SU-DHL-6 (cell line): Measurements from ENCODE around the gene ISM1.

Experiments used
- H2AFZ ChIP-seq: fragments of 200-600 bp; sonication (generic); 2 replicates; pipeline ENCODE4 v1.6.1; 2014; ENCODE audit warnings: low read depth, mild to moderate bottlenecking, moderate library complexity, mixed read lengths, antibody characterized with exemption, low read length; ENCODE audit not compliant: severe bottlenecking
- H3F3A ChIP-seq: fragments of 200-600 bp; shearing (Covaris generic); 2 replicates; pipeline ENCODE4 v1.6.0; 2016; ENCODE audit warnings: antibody characterized with exemption, mild to moderate bottlenecking; ENCODE audit not compliant: insufficient read depth
- H3K27ac ChIP-seq: fragments of 200-600 bp; sonication (generic); 2 replicates; pipeline ENCODE4 v1.5.1; 2016; ENCODE audit warnings: low read depth, mild to moderate bottlenecking, low read length, moderate library complexity, mixed read lengths
- H3K27me3 ChIP-seq: fragments of 200-600 bp; sonication (generic), shearing (Covaris generic); 2 replicates; pipeline ENCODE4 v1.6.0; 2014; ENCODE audit warnings: mild to moderate bottlenecking, low read length
- H3K36me3 ChIP-seq: fragments of 200-600 bp; sonication (generic); 2 replicates; pipeline ENCODE4 v1.6.1; 2014; ENCODE audit warnings: mild to moderate bottlenecking, low read length, mixed read lengths
- H3K4me2 ChIP-seq: fragments of 300-600, 200-600 bp; shearing (Covaris generic), sonication (generic); 2 replicates; pipeline ENCODE4 v1.6.0; 2014; ENCODE audit warnings: low read length, low read depth, mild to moderate bottlenecking; ENCODE audit not compliant: poor library complexity, severe bottlenecking
- H3K4me3 ChIP-seq: fragments of 200-600 bp; sonication (generic); 2 replicates; pipeline ENCODE4 v1.5.1; 2014; ENCODE audit warnings: antibody characterized with exemption, low read length, mild to moderate bottlenecking, mixed read lengths; ENCODE audit not compliant: insufficient read depth, poor library complexity, severe bottlenecking
- H3K79me2 ChIP-seq: fragments of 200-600 bp; sonication (generic); 2 replicates; pipeline ENCODE4 v1.6.1; 2014; ENCODE audit warnings: mild to moderate bottlenecking, low read length, moderate library complexity; ENCODE audit not compliant: insufficient read depth
- H3K9ac ChIP-seq: fragments of 200-600 bp; sonication (generic); 2 replicates; pipeline ENCODE4 v1.7.0; 2014; ENCODE audit warnings: mild to moderate bottlenecking, low read length
- H3K9me2 ChIP-seq: fragments of 200-600 bp; sonication (generic); replicated peaks from 2 replicates; pipeline ENCODE4 v1.6.1; 2014; ENCODE audit warnings: low read length; ENCODE audit not compliant: insufficient read depth
- H3K9me3 ChIP-seq: fragments of 200-600 bp; sonication (generic); 2 replicates; pipeline ENCODE4 v1.6.1; 2014; ENCODE audit warnings: low read length, mixed read lengths; ENCODE audit not compliant: insufficient read depth
- H4K20me1 ChIP-seq: fragments of 200-600 bp; sonication (generic); 2 replicates; pipeline ENCODE4 v1.6.1; 2014; ENCODE audit warnings: low read depth, mild to moderate bottlenecking, antibody characterized with exemption, low read length, moderate library complexity, mixed read lengths
- EZH2phosphoT487 ChIP-seq: fragments of 200-600 bp; sonication (generic), shearing (Covaris generic); conservative IDR thresholded peaks from 2 replicates; pipeline ENCODE4 v1.6.1; 2018; ENCODE audit warnings: mild to moderate bottlenecking, antibody characterized with exemption, low read length, moderate library complexity, mixed read lengths
- TF ChIP-seq, protein P1 (sequence below): fragments of 200-600 bp; sonication (generic); IDR thresholded peaks from one replicate; pipeline ENCODE4 v1.5.1; 2017; ENCODE audit warnings: antibody characterized with exemption, mild to moderate bottlenecking, low read length, moderate library complexity; ENCODE audit not compliant: insufficient read depth, poor library complexity, severe bottlenecking

ISM1 gene

DNA sequence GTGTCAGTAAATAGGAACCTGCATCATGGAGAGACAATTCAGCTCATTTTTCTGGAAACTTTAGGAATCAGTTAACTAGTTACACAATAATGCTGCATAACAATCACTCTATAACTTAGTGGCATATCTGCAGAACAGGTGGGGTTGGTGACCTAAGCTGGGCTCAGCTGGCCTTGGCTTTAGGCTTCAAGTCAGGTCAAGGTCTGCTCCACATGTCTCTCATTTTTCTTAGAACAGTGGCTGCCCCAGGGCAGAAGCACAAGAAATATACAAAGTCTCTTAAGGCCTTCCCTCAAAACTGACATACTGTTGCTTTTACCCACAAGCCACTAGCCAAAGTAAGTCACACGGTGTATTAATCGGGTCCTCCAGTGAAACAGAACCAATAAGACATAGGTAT is 14.1 kb upstream of the ISM1 start:
- Histone ChIP-seq H3K27ac (no peak overlapping the region), H2AFZ (no peak overlapping the region), H3K4me2 (no peak overlapping the region), H3K9me3 (no peaks in the 10 kb centered on the region), H3K27me3 (no peaks in the 10 kb centered on the region), H3K79me2 (no peaks in the 10 kb centered on the region), H3K9me2 (no peaks in the 10 kb centered on the region), H3K9ac (no peak overlapping the region), H3K36me3 (no peaks in the 10 kb centered on the region), H3F3A (no peaks in the 10 kb centered on the region), H4K20me1 (no peaks in the 10 kb centered on the region), H3K4me3 (no peak overlapping the region)
- TF ChIP-seq EZH2phosphoT487: no peak
- TF ChIP-seq, protein P1, sequence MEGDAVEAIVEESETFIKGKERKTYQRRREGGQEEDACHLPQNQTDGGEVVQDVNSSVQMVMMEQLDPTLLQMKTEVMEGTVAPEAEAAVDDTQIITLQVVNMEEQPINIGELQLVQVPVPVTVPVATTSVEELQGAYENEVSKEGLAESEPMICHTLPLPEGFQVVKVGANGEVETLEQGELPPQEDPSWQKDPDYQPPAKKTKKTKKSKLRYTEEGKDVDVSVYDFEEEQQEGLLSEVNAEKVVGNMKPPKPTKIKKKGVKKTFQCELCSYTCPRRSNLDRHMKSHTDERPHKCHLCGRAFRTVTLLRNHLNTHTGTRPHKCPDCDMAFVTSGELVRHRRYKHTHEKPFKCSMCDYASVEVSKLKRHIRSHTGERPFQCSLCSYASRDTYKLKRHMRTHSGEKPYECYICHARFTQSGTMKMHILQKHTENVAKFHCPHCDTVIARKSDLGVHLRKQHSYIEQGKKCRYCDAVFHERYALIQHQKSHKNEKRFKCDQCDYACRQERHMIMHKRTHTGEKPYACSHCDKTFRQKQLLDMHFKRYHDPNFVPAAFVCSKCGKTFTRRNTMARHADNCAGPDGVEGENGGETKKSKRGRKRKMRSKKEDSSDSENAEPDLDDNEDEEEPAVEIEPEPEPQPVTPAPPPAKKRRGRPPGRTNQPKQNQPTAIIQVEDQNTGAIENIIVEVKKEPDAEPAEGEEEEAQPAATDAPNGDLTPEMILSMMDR: no peak

DNA sequence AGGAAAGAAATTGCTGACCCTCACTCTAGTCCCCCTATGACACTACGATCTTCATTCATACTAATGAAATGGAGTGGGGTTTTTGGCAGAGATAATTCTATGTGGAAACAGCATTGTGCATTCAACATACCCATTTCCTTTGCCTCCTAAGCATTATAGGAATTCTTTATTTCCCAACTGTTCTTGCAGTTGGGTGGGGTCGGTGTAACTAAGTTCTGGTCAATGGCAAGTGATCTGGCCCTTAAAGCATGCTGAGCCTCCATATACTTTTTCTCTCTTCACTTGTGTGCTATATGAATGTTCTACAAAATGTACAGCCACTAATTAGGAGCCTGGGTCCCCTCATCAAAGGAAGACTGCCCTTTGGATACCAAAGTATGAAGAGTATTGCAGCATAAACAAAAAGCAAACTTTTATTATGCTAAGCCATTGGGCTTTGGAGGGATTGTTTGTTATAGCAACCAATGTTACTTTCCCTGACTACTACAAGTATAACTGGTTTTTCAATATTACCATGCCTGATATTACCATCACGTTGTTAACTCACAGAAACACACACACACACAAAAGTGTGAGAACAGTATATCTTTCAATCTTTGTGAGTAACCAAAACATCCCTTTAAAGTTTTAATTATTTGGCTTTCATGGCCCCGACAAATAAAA is 9.0 kb upstream of the ISM1 start:
- no peaks in the 10 kb centered on the region for H3K79me2 ChIP-seq
- no peaks in the 10 kb centered on the region for H3K27me3 ChIP-seq
- H3F3A ChIP-seq: no peaks in the 10 kb centered on the region
- H3K9me3 ChIP-seq: no peaks in the 10 kb centered on the region
- no peak overlapping the region for H3K9ac ChIP-seq
- no peak for TF ChIP-seq EZH2phosphoT487
- TF ChIP-seq, protein P1: no peak
- no peaks in the 10 kb centered on the region for H3K36me3 ChIP-seq
- no peak overlapping the region for H3K4me2 ChIP-seq
- H4K20me1 ChIP-seq: no peaks in the 10 kb centered on the region
- H3K4me3 ChIP-seq: no peak overlapping the region
- no peak overlapping the region for H3K27ac ChIP-seq
- no peaks in the 10 kb centered on the region for H3K9me2 ChIP-seq
- H2AFZ ChIP-seq: no peak overlapping the region

GRCh38 chr20:13212750-13213149 is 8.3 kb upstream of the ISM1 start:
- no peaks in the 10 kb centered on the region for H3K79me2 ChIP-seq
- no peaks in the 10 kb centered on the region for H3F3A ChIP-seq
- no peaks in the 10 kb centered on the region for H3K27me3 ChIP-seq
- H3K4me3 ChIP-seq: no peak overlapping the region
- no peaks in the 10 kb centered on the region for H3K9me3 ChIP-seq
- no peaks in the 10 kb centered on the region for H4K20me1 ChIP-seq
- no peaks in the 10 kb centered on the region for H3K9me2 ChIP-seq
- H3K27ac ChIP-seq: no peak overlapping the region
- H3K36me3 ChIP-seq: no peaks in the 10 kb centered on the region
- no peak overlapping the region for H2AFZ ChIP-seq
- H3K9ac ChIP-seq: no peak overlapping the region
- no peak for TF ChIP-seq EZH2phosphoT487
- TF ChIP-seq, protein P1: no peak
- H3K4me2 ChIP-seq: no peak overlapping the region
